LNCAP (cell line): ENCODE measurements around the gene SHD.

Experiments
- TF ChIP-seq, protein P1 (sequence below): fragments of 450-650 bp; IDR thresholded peaks from 2 replicates; pipeline ENCODE4 v1.5.1; 2017; ENCODE audit warnings: mild to moderate bottlenecking

Gene SHD

DNA sequence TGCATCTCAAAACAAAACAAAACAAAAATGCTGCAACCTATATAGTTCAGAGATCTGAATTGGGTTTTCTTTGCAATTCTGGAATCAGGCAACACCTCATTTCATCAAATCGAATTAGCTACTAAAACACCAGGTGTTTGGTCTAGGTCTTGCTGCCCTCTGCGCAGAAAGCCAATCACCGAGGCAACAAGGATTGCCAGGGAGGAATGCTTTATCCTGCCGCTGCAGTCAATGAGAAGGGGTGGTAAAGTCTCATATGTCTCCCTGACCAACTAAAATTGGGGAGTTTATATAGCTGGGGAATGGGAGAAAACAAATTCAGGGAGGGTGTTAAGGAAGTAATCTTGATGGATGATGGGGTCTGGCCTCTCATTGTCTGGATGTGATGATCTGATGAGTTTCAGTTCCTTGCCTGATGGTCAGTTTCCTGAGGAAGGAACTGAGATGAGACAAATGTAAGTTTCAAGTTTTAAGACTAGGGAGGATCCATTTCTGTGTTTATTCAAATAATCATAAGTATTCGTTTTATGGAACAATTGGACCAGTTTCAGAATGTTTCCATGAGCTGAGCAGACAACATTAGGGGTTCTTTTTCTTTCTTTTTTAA, 37.1 kb upstream of the SHD start:
- TF ChIP-seq, protein P1, sequence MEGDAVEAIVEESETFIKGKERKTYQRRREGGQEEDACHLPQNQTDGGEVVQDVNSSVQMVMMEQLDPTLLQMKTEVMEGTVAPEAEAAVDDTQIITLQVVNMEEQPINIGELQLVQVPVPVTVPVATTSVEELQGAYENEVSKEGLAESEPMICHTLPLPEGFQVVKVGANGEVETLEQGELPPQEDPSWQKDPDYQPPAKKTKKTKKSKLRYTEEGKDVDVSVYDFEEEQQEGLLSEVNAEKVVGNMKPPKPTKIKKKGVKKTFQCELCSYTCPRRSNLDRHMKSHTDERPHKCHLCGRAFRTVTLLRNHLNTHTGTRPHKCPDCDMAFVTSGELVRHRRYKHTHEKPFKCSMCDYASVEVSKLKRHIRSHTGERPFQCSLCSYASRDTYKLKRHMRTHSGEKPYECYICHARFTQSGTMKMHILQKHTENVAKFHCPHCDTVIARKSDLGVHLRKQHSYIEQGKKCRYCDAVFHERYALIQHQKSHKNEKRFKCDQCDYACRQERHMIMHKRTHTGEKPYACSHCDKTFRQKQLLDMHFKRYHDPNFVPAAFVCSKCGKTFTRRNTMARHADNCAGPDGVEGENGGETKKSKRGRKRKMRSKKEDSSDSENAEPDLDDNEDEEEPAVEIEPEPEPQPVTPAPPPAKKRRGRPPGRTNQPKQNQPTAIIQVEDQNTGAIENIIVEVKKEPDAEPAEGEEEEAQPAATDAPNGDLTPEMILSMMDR: no peak

- TF ChIP-seq, protein P1: peak; percentile 58; the same call in 1 of the 2 replicates
Observed at GRCh38 chr19:4246767-4247593, 32.1 kb upstream of the SHD start, which contains the start of gene YJU2. Gene YJU2, plus strand, starts transcription at chr19:4247080. Its CDS starts 67 bp downstream, at chr19:4247147.

- TF ChIP-seq, protein P1: no peak
Observed at GRCh38 chr19:4256563-4256962, 22.5 kb upstream of the SHD start.

DNA sequence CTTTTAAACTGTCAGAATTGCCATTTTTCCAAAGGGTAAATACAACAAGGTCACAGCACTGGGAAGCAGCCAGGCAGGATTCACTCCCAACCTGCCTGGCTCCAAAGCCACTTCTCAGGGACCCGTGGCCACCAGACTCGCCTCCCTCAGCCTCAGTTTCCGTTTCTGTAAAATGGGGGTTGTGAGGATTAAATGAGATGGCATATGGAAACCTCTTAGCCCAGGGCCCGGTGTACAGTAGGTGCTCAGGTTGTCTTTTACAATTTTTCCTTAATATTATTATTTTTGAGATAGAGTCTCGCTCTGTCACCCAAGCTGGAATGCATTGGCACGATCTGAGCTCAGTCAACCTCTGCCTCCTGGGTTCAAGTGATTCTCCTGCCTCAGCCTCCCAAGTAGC, 22.0 kb upstream of the SHD start:
- TF ChIP-seq, protein P1: no peak

- TF ChIP-seq, protein P1: no peak
Observed at GRCh38 chr19:4258181-4258580, 20.9 kb upstream of the SHD start.

DNA sequence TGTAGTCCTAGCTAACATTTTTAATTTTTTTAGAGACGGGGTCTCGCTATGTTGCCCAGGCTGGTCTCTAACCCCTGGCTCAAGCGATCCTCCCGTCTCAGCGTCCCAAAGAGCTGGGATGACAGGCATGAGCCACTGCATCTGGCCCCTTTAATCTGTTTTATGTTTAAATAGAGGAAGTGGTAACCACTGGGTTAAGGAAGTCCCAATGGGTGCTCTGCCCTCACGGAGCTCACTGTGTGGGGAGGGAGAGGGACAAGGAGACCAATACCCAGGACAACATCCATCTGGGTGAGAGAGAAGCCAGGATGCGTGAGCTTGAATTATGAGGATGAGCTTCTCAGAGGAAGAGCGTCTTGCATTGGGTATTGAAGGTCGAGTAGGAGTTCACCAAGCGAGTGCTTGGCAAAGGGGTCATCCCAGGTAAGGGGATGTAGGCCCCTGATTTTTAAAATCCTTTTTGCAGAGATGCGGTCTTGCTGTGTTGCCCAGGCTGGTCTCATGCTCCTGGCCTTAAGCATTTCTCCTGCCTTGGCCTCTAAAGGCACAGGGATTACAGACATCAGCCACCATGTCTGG, 18.4 kb upstream of the SHD start:
- TF ChIP-seq, protein P1: no peak

DNA sequence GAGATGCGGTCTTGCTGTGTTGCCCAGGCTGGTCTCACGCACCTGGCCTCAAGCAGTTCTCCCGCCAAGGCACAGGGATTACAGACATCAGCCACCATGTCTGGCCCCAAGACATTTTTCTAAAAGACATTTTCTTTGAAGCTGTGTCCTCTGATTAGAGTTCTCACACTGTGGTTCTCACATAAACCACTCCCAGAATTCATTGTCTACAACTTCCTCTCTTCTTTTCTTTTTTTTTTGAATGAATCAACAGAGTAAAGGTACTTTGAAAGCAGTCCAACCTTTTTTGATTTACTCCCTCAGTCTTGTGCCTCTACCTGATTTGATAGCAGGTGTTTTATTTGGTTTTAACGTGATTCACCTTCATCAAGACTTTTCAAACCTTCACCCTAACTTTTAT, 14.3 kb upstream of the SHD start:
- TF ChIP-seq, protein P1: no peak
